Upper lobe of right lung (tissue), 1 donor: ENCODE results near the gene ITPR2. TPM values are rescaled to one million over a fixed set of nuclear protein-coding genes. Genes with fewer than 3 reads are reported as not detected.

Source experiments
- ATAC-seq: fragments of 200-7000 bp; cut with Tn5 transposase; one replicate; pipeline ENCODE4 v1.9.1; 2020; ENCODE audit warnings: mild to moderate bottlenecking, moderate library complexity
- DNase-seq: peaks from one replicate; pipeline ENCODE4 v3.0.0-alpha.2; 2020
- H3K27ac ChIP-seq: fragments of 200-600 bp; one replicate; pipeline ENCODE4 v1.8.0; 2022
- H3K27me3 ChIP-seq: fragments of 200-600 bp; one replicate; pipeline ENCODE4 v1.8.0; 2022; ENCODE audit warnings: mild to moderate bottlenecking
- H3K36me3 ChIP-seq: fragments of 200-600 bp; one replicate; pipeline ENCODE4 v1.8.0; 2022
- H3K4me1 ChIP-seq: fragments of 200-600 bp; one replicate; pipeline ENCODE4 v1.8.0; 2022
- H3K4me3 ChIP-seq: fragments of 200-600 bp; one replicate; pipeline ENCODE4 v1.8.0; 2022; ENCODE audit warnings: mild to moderate bottlenecking
- H3K9me3 ChIP-seq: fragments of 200-600 bp; one replicate; pipeline ENCODE4 v1.8.0; 2022
- CTCF ChIP-seq: fragments of 200-600 bp; IDR thresholded peaks from one replicate; pipeline ENCODE4 v1.8.0; 2022; ENCODE audit warnings: antibody characterized with exemption
- intact Hi-C: fragments of 100-400 bp; cut with DNase I; formaldehyde crosslinking; loops from one replicate; pipeline ENCODE4 v1.11.0; 2022
- total RNA-seq: library from RNA; stranded (reverse); fragmentation: NEBNext Ultra II Directional; extraction: Animal tissue kit (Norgen Biotek cat#: 25700); gene quantifications from one replicate; pipeline ENCODE4 v1.2.1, GENCODE V29; 2021
- donor health status: DM: no; HTN: yes; CAD: no; lungs with severe emphysema.

Gene ITPR2
- total RNA-seq, 1 donor from 2014 or later = 50.8 TPM

GRCh38 chr12:26719852-26720251 lies 113.1 kb downstream of the ITPR2 start:
- H3K27ac ChIP-seq = no peak overlapping the region

GRCh38 chr12:26717757-26718156 lies 115.2 kb downstream of the ITPR2 start:
- no peak overlapping the region for H3K27ac ChIP-seq
- intact Hi-C loops = no loop called here
- no peaks in the 10 kb centered on the region for H3K9me3 ChIP-seq
- H3K4me3 ChIP-seq = no peak overlapping the region
- H3K27me3 ChIP-seq = no peaks in the 10 kb centered on the region
- DNase-seq (no peak), ATAC-seq (no peak)
- H3K36me3 ChIP-seq = peaks cover 9% of the 10 kb centered on the region
- no peak for TF ChIP-seq CTCF
- no peaks in the 10 kb centered on the region for H3K4me1 ChIP-seq

More at GRCh38 chr12:26719852-26720251, 113.1 kb downstream of the ITPR2 start:
- ATAC-seq = no peak
- H3K27me3 ChIP-seq = no peaks in the 10 kb centered on the region
- no peak for DNase-seq
- no peak for TF ChIP-seq CTCF
- intact Hi-C loops = no loop called here
- no peak overlapping the region for H3K4me3 ChIP-seq
- H3K9me3 ChIP-seq = no peaks in the 10 kb centered on the region
- peaks cover 8% of the 10 kb centered on the region for H3K4me1 ChIP-seq
- peaks cover 9% of the 10 kb centered on the region for H3K36me3 ChIP-seq

GRCh38 chr12:26715232-26715631 lies 117.8 kb downstream of the ITPR2 start:
- Histone ChIP-seq H3K36me3 (peaks cover 9% of the 10 kb centered on the region), H3K4me3 (no peak overlapping the region), H3K4me1 (no peaks in the 10 kb centered on the region), H3K9me3 (no peaks in the 10 kb centered on the region), H3K27me3 (no peaks in the 10 kb centered on the region), H3K27ac (no peak overlapping the region)
- intact Hi-C loops = no loop called here
- DNase-seq (no peak), ATAC-seq (no peak)
- no peak for TF ChIP-seq CTCF

GRCh38 chr12:26713885-26714383 lies 119.1 kb downstream of the ITPR2 start:
- DNase-seq (no peak), ATAC-seq (no peak)
- intact Hi-C loops = no loop called here
- no peaks in the 10 kb centered on the region for H3K27me3 ChIP-seq
- H3K4me1 ChIP-seq = no peaks in the 10 kb centered on the region
- no peak overlapping the region for H3K27ac ChIP-seq
- H3K9me3 ChIP-seq = no peaks in the 10 kb centered on the region
- no peak for TF ChIP-seq CTCF
- H3K4me3 ChIP-seq = no peak overlapping the region
- H3K36me3 ChIP-seq = peaks cover 9% of the 10 kb centered on the region

GRCh38 chr12:26712892-26713291 lies 120.1 kb downstream of the ITPR2 start:
- TF ChIP-seq CTCF = no peak
- Histone ChIP-seq H3K27ac (no peak overlapping the region), H3K27me3 (no peaks in the 10 kb centered on the region), H3K4me1 (no peaks in the 10 kb centered on the region), H3K4me3 (no peak overlapping the region), H3K36me3 (peaks cover 9% of the 10 kb centered on the region), H3K9me3 (no peaks in the 10 kb centered on the region)
- intact Hi-C loops = no loop called here
- ATAC-seq (no peak), DNase-seq (no peak)

- Histone ChIP-seq H3K9me3 (no peaks in the 10 kb centered on the region), H3K36me3 (peaks cover 9% of the 10 kb centered on the region), H3K27ac (no peak overlapping the region), H3K4me1 (no peaks in the 10 kb centered on the region), H3K4me3 (no peak overlapping the region), H3K27me3 (no peaks in the 10 kb centered on the region)
- no peak for DNase-seq
- intact Hi-C loops = no loop called here
- no peak for TF ChIP-seq CTCF
- peak; percentile 36 for ATAC-seq
Measured at GRCh38 chr12:26711569-26711968, 121.4 kb downstream of the ITPR2 start.
